DOHH2 (cell line): Measurements from ENCODE around the gene GALR3.

Experiments
- H3F3A ChIP-seq: fragments of 200-600 bp; sonication (generic), shearing (Covaris generic); 2 replicates; pipeline ENCODE4 v1.6.0; 2016; ENCODE audit warnings: antibody characterized with exemption, mild to moderate bottlenecking; ENCODE audit not compliant: control insufficient read depth, insufficient read depth
- H3K27ac ChIP-seq: fragments of 200-600 bp; sonication (generic); 2 replicates; pipeline ENCODE4 v1.5.1; 2014; ENCODE audit warnings: low read depth, mild to moderate bottlenecking, low read length, moderate library complexity
- H3K27me3 ChIP-seq: fragments of 200-600 bp; sonication (generic); 2 replicates; pipeline ENCODE4 v1.6.1; 2014; ENCODE audit warnings: mild to moderate bottlenecking, low read length, mixed read lengths; ENCODE audit not compliant: control insufficient read depth
- H3K36me3 ChIP-seq: fragments of 200-600 bp; sonication (generic); 2 replicates; pipeline ENCODE4 v1.6.1; 2014; ENCODE audit warnings: mild to moderate bottlenecking, low read length, moderate library complexity, mixed read lengths; ENCODE audit not compliant: control insufficient read depth
- H3K4me1 ChIP-seq: fragments of 200-600 bp; sonication (generic); 2 replicates; pipeline ENCODE4 v1.6.1; 2014; ENCODE audit warnings: mild to moderate bottlenecking, low read length, mixed read lengths; ENCODE audit not compliant: control insufficient read depth
- H3K4me2 ChIP-seq: fragments of 200-600 bp; sonication (generic); 2 replicates; pipeline ENCODE4 v1.6.0; 2014; ENCODE audit warnings: mild to moderate bottlenecking, low read length, moderate library complexity
- H3K4me3 ChIP-seq: fragments of 200-600 bp; sonication (generic); 2 replicates; pipeline ENCODE4 v1.5.1; 2014; ENCODE audit warnings: mild to moderate bottlenecking, low read length, mixed read lengths
- H3K79me2 ChIP-seq: fragments of 200-600 bp; sonication (generic); 2 replicates; pipeline ENCODE4 v1.6.1; 2014; ENCODE audit warnings: mild to moderate bottlenecking, low read length, mixed read lengths; ENCODE audit not compliant: control insufficient read depth
- H3K9me2 ChIP-seq: fragments of 200-600 bp; sonication (generic); replicated peaks from 2 replicates; pipeline ENCODE4 v1.6.1; 2014; ENCODE audit warnings: mild to moderate bottlenecking, low read length, mixed read lengths; ENCODE audit not compliant: control insufficient read depth
- H3K9me3 ChIP-seq: fragments of 200-600 bp; sonication (generic); 2 replicates; pipeline ENCODE4 v1.6.1; 2014; ENCODE audit warnings: antibody characterized with exemption, low read length, mixed read lengths; ENCODE audit not compliant: control insufficient read depth, insufficient read depth
- H4K20me1 ChIP-seq: fragments of 200-600 bp; sonication (generic); 2 replicates; pipeline ENCODE4 v1.6.0; 2014; ENCODE audit warnings: low read depth, mild to moderate bottlenecking, antibody characterized with exemption, low read length, moderate library complexity; ENCODE audit not compliant: control insufficient read depth, insufficient read depth
- CTCF ChIP-seq: fragments of 200-600 bp; sonication (generic); IDR thresholded peaks from one replicate; pipeline ENCODE4 v1.5.1; 2014; ENCODE audit warnings: antibody characterized with exemption, mild to moderate bottlenecking, low read depth, low read length; ENCODE audit not compliant: poor library complexity, severe bottlenecking
- EZH2phosphoT487 ChIP-seq: fragments of 200-600 bp; sonication (generic); IDR thresholded peaks from 2 replicates; pipeline ENCODE4 v1.6.1; 2017; ENCODE audit warnings: borderline replicate concordance, mild to moderate bottlenecking, antibody characterized with exemption, low read length, moderate library complexity, mixed read lengths

GALR3 gene

GRCh38 chr22:37843741-37844089, 20.5 kb downstream of the GALR3 start:
- H4K20me1 ChIP-seq = no peaks in the 10 kb centered on the region
- H3F3A ChIP-seq = peaks cover 27% of the 10 kb centered on the region
- peaks cover 30% of the 10 kb centered on the region for H3K4me1 ChIP-seq
- H3K4me3 ChIP-seq = peak overlapping the region; percentile 96
- no peaks in the 10 kb centered on the region for H3K9me2 ChIP-seq
- H3K79me2 ChIP-seq = peaks cover 49% of the 10 kb centered on the region
- peaks cover 25% of the 10 kb centered on the region for H3K36me3 ChIP-seq
- peak overlapping the region; percentile 66 for H3K27ac ChIP-seq
- no peak for TF ChIP-seq EZH2phosphoT487
- no peak for TF ChIP-seq CTCF
- no peaks in the 10 kb centered on the region for H3K27me3 ChIP-seq
- H3K9me3 ChIP-seq = peaks cover 7% of the 10 kb centered on the region; the same call in 1 of the 2 replicates
- peak overlapping the region; percentile 82 for H3K4me2 ChIP-seq

DNA sequence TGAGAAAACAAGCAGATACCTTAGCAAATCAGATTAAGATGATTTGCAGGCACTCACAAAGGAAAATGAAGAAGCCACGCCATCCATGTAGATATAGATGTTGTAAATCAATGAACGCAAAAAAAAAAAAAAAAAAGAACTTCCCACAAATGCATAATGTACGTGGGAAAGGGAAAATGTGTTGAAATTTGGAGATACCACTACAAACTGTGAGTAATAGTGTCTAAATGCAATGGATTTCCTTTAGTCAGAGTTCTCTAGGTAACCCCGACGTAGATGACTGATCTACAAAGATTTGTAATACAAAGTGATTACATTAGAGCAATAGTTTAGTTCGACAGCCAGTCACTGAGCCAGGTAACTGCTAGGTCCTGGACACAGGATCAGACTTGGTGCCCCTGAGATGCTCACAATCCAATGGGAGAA, 21.7 kb downstream of the GALR3 start:
- no peaks in the 10 kb centered on the region for H3K9me2 ChIP-seq
- H3K27me3 ChIP-seq = no peaks in the 10 kb centered on the region
- H3K4me2 ChIP-seq = peak overlapping the region; percentile 82
- peak overlapping the region; percentile 66 for H3K27ac ChIP-seq
- peaks cover 7% of the 10 kb centered on the region; the same call in 1 of the 2 replicates for H3K9me3 ChIP-seq
- H3K79me2 ChIP-seq = peaks cover 61% of the 10 kb centered on the region
- peaks cover 26% of the 10 kb centered on the region for H3K36me3 ChIP-seq
- peaks cover 32% of the 10 kb centered on the region for H3K4me1 ChIP-seq
- H3F3A ChIP-seq = peaks cover 27% of the 10 kb centered on the region
- H3K4me3 ChIP-seq = peak overlapping the region; percentile 96
- H4K20me1 ChIP-seq = 0 out of 2 replicates have a peak, but pooled peaks cover 3% of the 10 kb centered on the region
- TF ChIP-seq EZH2phosphoT487 (no peak), CTCF (no peak)

GRCh38 chr22:37846433-37846832, 23.3 kb downstream of the GALR3 start:
- Histone ChIP-seq H3K36me3 (peaks cover 40% of the 10 kb centered on the region), H3K79me2 (peaks cover 67% of the 10 kb centered on the region)

More at GRCh38 chr22:37846433-37846832, 23.3 kb downstream of the GALR3 start:
- H3K4me3 ChIP-seq = no peak overlapping the region
- TF ChIP-seq EZH2phosphoT487 (no peak), CTCF (no peak)
- no peak overlapping the region for H3K27ac ChIP-seq
- peaks cover 47% of the 10 kb centered on the region for H3K4me1 ChIP-seq
- H3F3A ChIP-seq = peaks cover 27% of the 10 kb centered on the region
- H4K20me1 ChIP-seq = 0 out of 2 replicates have a peak, but pooled peaks cover 5% of the 10 kb centered on the region
- H3K4me2 ChIP-seq = no peak overlapping the region
- H3K9me3 ChIP-seq = peaks cover 7% of the 10 kb centered on the region; the same call in 1 of the 2 replicates
- H3K9me2 ChIP-seq = no peaks in the 10 kb centered on the region
- no peaks in the 10 kb centered on the region for H3K27me3 ChIP-seq
